Fibroblast of gingiva (primary cell): ENCODE data around the gene FNDC3B.

ENCODE experiments used
- DNase-seq: peaks from one replicate; pipeline ENCODE4 v3.0.0-alpha.2; 2011; ENCODE audit warnings: low read depth

FNDC3B gene

DNA sequence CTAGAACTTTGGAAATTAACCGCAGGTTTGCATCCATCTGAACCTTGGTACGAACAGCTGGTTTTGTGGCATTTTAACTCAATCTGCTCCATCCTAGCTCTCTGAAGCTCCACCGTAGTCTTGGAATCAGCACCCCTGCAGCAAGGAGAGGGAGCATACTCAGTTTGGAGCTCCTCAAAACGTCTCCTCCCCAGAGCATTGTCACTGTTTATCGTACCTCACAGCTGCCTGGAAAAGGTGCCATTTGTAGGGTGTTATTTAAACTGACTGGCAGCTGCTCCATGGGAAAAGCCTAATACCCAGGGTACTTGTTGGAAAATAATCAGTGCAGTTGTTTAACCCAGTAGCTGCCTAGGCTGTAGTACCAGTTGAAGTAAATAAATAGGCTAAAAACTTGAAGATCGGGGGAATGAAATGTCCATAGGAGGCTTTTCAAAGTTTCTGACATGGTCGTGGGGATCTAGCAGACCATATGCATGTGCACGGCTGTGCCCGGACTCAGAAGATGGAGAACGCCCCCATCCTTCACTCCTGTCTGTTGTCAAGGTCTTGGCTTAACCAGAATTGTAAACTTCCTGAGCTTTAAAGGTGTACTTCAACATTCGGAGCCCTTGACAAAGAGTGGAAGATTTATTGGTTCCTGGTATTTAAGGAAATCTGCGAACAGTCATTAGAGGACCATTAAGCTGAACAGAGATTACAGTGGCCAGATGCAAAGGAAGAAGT lies 365.0 kb downstream of the FNDC3B start:
- DNase-seq = no peak

DNA sequence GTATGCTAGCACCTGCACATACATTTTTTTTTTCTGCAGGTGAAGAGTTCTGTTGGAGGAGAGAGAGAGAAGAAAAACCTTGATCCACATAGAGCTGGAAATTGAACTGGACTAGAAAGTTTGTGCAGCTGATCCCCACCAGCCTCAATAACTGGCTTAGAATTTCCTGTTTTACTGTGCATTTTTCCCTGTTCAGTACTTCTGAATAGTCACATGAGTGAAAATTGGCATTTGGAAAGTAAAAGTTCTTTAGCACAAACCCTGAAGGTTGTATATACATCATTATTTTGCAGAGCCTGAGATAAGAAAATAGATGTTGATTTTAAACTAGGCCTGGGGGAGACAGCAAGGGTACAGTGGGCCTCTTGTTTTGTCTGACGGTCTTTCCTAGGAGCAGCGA lies 366.5 kb downstream of the FNDC3B start:
- DNase-seq = no peak

DNA sequence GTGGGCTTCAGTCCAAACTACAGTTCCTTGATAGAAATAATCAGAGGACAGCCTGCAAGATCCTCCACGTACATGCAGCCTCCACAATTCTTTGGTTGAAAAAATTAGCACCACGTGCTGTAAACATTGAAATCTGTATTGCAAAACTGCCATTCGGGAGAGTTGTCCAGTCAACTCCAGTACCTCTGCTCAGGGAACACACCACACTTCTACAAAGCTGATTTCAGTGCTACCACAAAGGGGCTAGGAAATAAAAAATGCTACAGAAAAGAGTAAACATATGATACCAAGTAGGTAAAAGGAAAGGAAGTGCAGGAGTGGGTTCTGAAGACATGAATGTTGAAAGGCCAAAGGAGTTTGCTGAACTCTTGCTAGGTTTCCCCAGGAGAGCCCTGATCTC lies 368.5 kb downstream of the FNDC3B start:
- no peak for DNase-seq

DNA sequence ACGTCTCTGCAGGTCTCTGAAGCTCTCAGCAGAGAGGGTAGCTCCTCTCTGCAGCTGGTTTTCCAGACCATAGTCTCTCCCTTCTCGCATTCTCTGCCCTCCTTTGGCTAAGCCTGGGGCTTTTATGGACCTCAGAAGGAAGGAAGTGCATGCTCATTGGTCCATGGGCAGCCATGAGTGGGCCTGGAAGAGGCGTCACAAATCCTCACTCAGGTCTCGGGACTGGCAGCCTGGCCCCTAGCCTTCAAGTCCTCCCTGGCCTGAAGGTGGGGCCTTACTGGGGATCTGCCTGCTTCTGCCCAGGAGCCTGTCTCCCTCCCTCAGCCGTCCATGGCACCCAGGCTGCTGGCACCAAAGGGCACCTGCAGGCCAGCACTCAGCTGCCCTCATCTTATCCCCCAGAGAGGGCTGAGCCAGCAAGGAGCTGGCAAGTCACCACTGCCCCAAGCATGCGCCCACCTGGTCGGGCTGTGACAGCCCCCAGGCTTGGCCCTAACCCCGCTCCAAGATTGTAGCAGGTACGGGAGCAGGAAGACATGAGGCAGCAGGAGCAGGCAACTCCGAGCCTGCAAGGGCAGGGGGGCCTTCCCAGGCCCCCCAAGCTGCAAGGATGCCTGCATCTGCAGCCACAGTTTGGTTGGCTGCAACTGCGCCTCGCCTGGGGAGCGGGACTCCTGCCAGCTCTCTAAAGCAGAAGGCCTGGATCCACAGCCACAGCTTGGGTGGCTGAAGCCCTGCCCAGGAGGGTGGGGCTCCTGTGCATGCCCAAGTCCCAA lies 371.5 kb downstream of the FNDC3B start:
- no peak for DNase-seq

DNA sequence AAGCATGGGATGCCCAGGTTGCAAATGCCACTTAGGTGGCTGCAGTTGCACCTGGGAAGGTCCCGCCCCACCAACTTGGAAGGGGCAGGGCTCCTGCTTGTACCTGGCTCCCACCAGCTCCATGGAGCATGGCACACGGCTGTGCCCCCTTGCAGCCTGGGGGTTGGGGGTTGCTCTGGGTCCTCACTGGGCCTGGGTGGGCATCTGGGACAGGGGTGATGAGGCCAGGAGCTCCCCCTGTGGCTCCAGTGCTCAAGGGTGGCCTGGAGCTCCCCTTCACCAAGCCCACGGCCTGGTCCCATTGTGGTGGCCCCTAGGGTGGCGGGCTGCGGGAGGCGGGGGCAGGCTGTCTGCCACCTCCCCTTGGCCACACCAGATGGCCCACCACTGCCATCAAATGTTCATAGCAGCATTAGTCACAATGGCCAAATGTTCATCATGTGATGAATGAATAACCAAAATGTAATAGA lies 372.1 kb downstream of the FNDC3B start:
- DNase-seq = no peak

DNA sequence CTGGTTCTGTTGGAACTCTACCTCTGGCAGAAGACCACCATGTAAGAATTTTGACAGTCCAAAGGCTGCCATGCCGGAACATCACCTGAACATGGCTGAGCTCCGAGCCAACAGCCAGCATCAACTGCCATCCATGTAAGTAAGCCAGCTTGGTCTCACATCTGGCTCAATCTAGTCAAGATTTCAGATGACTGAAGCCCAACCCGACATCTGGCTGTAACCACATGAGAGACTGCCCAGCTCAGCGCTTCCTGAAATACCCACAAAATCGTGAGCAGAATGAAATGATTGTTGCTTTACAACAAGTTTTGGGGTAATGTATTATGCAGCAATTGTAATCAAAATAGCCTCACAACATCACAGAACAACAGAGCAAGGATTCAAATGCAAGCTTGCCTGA lies 375.9 kb downstream of the FNDC3B start:
- DNase-seq = no peak

DNA sequence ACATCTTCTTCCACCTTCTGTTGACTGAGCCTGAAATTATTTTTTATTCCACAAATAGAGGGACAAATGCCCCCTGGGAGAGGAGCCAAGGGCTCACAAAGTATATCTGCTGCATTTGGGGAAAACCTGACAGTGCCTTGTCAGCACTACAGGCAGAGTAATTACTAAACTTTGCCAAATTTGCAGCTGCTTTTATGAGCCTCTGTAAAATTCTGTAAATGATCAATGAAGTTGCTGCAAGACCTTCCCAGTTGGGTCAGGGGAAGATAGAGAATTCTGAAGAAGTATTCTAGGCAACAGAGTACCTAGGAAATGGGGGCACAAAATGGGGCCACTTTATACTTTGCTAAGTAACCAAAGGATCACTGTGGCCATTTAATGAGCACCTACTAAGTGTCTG lies 398.3 kb downstream of the FNDC3B start:
- no peak for DNase-seq

DNA sequence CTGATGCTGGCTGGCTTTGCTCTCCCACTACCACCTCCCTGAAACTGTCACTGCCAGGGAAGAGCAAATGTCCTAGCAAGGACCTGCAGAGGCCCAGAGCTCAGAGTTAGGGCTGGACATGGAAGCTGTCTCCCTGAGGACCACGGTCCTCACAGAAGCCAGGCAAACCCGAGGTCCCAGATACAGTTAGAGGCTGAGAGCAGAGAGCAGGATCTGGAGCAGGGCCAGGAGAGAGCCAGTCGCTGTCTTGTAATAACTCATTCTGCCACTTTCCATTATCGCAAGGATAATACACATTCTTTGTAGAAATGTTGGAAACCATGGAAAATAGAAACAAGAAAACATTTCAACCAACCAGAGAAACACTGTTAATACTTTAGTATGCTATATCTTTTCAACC lies 398.8 kb downstream of the FNDC3B start:
- DNase-seq = no peak

DNA sequence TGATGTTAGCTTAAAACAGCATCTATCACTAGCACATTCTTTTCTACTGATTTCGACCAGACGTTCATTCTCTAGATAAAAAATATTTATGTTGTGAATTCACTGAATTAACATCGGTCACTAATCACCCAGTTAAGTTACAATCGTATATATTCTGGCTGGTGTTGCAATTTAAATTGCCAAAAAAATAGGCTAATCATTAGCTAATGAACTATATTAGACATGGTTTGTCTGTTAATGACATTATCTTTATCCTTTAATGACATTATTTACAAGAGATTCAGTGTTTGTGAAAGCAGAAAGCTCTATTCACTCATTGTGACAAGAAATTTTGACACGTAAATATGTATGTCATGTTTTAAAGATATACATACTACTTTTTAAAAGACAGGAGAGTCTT lies 402.2 kb downstream of the FNDC3B start:
- DNase-seq = no peak

DNA sequence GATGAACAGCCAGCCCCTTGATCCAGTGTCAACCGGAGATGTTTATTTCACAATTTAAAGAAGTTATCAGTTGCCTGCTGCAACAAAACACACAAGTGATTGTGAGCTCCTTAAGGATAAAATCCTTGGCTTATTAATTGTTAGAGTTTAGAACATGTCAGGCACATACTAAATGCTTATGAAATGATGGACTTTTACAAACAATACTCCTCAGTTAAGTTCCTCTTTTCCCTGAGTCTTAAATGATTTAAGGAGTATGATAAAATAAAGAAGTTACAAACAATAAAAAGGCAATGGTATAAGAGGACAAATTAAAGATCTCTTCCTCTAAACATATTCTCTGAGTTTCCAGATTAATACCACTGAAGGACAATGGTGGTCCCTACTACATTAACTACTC lies 403.2 kb downstream of the FNDC3B start:
- DNase-seq = no peak

DNA sequence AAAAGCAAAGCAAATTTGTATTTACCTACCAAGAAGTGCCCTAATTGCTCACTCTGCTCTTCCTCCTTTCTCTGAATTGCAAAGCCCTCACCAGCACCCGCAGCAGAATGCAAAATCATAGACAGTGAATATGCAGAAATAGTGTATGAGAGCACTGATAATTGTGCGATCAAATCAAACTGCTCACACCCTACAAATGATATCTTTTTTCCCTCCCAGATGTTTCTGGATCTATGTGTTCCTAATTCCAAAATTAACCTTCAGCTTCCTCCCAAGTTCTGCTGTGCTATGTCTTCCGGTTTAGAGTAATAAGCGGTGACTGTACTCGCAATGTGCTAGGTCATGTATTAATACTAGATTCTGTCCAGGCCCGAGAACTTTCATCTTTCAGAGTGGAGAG lies 405.4 kb downstream of the FNDC3B start:
- DNase-seq = no peak

DNA sequence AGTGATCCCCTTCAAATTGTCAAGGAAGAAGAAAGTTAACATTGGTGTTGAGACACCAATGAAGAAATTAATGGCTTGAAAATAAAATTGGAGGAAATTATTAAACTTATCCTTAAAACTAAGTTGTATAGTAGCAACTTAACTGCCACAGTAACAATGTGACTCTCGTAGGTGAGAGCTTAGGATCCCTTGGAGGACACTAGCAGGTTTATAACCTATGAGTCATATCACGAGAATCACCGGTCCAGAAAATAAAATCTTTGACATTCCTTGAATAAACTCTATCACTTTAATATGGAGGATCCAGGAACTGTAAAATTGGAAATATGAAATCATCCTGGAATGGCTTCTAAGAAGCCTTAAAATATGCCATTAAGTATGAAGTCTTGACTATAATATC lies 406.8 kb downstream of the FNDC3B start:
- DNase-seq = no peak

DNA sequence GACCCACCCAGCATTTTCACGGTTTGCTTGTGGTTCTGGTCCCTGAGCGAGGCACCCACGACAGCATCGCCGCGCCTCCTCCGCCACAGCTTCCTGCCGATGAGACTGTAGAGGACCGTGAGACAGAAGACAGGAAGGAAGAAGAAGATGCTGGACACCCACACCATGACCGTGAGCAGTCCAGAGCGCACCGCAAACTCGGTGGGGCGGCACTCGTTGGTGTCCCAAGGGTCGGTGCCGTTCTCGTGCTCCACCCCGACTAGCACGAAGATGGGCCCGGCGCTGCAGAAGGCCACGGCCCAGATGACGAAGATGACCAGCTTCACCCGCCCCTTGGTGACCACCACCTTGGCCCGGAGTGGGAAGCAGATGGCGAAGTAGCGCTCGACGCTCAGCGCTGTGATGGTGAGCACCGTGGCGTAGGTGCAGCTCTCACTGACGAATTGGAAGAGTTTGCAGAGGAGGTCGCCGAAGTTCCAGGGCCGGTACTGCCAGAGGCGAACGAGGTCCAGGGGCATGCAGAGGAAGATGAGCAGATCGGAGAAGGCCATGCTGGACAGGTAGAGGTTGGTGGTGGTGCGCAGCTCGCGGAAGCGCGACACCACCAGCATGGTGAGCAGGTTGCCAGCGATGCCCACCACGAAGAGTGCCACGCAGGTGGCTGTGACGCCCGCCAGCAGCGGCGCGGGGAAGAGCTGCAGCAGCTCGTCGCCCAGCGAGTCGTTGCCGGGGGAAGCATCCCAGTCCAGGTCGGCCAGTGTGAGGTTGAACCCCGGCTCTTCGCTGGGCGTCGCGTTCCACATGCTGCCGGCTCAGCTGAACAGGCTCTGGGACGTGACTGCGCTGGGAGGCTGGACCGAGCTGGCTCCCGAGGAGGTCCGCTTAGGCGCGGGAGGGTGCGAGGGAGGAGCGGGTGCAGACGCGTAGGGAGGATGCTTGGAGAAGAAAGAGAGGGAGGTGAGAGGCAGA lies 408.5 kb downstream of the FNDC3B start, which contains the start of gene GHSR:
Gene GHSR (minus strand): TSS at position 846 of the 969 bp plus-strand sequence. CDS start 43 bp downstream, at position 803.
- DNase-seq = no peak

DNA sequence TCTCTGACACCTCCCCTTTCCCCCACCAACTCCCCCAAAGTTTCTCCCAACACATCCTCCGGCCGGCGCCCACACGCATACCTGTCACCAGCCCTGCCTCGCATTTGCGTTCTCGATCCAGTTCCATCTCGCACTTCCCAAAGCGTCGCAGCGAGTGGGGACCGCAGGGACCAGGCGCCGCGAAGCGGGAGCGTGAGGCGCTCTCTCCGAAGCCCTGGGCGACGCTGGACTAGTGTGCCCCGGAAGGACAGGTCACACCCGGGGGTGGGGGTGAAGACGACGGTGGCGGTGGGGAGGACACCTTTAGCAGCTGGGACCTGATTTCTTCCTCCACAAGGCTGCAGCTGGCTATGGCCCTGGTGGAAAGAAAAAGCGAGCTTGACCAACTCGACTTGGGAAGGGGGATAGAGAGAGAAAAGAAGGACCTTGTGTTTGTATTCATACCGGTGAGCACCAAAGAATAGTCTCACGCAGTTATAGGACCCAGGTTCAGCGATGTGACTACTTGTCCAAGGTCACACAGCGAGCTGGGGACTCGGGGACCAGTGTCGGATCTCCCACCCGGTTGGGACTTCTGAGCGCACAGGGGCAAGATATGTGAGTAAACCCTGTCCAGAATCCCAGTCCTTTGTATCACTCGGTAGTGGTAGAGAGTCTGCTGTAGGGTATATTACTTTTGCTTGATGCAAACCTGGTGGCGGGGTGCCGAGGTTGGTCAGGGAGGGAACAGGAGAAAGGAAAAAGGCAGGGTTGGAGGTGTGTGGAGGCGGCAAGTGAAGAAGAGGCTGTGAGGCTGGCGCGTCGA lies 409.5 kb downstream of the FNDC3B start:
- DNase-seq = no peak

DNA sequence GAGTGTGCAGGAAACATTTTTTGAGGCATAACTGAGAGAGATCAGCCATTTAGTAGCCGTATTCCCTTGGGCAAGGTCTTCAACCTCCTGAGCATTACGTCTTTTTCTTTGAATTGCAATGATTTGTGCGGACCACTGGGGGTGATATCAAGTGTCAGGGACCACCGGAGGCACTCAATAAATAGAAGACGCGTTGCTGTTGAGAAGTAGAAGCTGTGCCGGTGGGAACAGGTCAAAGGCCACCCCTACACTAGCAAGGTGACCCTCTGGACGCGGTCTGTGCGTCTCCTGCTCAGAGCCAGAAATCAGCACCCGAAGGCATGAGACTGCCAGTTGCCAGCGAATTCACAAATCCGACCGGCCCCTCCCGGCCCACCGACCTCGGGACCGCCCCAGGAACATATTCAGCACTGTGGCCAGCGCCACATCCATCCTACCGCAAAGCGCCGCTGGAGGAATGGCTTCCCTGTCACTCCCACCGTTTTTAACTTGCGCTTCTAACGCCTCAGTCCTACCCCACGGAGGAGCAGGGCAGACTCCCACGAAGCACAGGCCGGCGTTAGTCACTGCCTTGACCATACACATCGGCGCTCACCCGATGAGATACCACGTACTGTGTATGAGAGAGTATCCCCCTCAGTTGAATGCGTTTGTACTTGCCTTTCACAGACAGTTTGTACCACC lies 410.2 kb downstream of the FNDC3B start:
- peak; percentile 6 for DNase-seq
